IPS DF 19.7 (cell line): Measurements from ENCODE around the gene CMBL.
"Not testable (repeated sequence)": the region's sequence is repeated elsewhere in the genome, so short reads cannot be mapped to it uniquely, and the experiment has no call there.

Experiments used
- DNase-seq: peaks from one replicate; pipeline ENCODE4 v3.0.0-alpha.2; 2013; ENCODE audit warnings: low read depth, low spot score

CMBL gene

GRCh38 chr5:10285362-10285761 lies 22.3 kb downstream of the CMBL start:
- DNase-seq: not testable (repeated sequence)

DNA sequence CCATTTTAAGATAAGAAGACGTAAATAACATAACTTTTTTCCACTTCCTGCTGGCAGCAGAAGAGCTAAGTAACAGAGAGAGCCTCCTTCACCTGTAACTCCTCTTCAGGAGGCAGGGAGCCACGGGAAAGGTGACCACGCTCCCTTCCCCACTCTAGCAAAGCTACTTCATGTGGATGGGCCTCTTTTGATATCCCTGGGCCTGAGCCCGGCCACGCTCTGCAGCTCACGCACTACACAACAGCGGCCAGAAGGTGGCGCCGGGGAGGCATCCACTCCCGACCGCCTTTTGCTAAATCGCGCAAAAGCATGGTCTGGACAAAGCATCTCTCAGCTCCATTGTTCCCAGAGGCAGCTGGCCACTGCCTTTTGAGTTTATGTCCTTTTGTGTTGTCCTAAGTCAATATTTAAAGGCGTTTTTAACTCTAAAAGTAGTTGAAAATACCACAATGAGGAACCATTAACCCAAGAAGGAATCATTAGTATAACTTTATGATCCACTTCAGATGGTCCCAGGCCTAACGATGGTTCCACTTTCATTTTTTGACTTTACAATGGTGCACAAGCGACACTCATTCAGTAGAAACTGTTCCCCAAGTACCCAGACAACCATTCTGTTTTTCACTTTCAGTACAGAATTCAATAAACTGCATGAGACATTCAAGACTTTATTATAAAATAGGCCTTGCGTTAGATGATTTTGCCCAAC lies 23.6 kb downstream of the CMBL start:
- no peak for DNase-seq

DNA sequence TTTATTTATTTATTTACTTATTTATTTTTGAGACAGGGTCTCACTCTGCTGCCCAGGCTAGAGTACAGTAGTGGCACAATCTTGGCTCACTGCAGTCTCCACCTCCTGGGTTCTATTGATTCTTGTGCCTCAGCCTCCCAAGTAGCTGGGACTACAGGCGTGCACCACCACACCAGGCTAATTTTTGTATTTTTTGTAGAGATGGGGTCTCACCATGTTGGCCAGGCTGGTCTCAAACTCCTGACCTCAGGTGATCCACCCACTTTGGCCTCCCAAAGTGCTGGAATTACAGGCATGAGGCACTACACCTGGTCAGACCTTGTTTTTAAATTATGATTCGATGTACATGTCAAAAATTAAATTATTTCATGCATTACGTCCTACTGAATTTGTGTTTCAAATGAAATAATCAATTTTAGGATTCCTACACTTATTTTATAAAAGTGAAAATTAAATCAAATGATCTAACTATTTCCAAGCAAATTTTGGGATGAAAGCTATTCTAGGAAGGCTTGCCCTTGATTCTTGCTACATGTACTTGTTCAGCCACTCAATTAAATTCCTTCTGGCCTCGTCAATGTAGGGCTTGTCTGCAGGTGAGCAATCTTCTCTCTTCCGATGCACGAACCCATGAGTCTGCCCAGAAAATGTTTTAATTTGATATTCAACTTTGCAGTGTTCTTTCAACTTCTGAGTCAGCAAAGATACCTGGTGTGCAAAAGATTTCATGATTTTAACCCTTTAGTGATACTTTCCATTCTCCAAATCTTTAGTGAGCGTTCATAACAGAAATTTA lies 27.6 kb downstream of the CMBL start:
- no peak for DNase-seq

DNA sequence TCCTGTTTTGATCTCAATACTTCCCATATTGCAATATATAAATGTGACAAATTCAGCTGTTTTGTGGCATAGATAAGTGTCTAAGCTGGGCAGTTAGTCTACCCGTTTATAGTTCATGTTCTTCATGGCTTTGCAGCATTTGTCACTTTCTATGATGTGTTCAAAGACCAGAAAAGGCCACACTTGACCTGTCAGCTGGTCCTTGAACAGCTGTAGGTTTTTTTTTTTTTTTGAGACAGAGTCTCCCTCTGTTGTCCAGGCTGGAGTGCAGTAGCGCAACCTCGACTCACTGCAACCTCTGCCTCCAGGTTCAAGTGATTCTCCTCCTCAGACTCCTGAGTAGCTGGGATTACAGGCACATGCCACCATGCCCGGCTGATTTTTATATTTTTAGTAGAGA lies 28.4 kb downstream of the CMBL start:
- no peak for DNase-seq

DNA sequence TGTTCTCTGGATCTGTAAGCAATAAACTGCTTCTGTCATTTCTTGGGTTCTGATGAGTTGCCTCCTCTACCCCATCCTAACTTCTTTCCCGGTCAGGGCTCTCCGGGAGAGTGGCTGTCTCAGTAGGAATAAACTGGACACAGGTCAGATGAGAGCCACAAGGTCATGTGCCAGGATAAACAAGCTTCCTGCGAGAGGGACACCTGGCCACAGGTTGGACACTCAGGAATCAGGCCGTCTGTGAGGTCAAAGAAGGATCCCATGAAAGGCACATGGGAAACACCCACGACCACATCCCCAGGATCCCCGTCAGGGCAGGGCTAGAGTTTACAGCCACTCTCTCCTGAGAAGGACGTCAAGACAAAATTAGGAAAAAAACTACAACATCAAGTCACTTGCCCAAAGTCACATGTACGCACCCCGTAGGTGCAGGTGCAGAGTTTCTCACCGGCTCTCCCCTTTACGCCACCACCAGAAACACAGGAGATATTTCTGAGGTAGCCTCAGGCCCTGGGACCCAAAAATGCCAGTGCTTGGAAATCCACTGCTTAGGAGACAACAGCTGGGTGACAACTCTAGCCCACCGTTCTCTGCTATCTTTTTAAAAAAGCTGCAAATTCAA lies 28.9 kb downstream of the CMBL start:
- DNase-seq: no peak

GRCh38 chr5:10277773-10278630 lies 29.7 kb downstream of the CMBL start:
- no peak for DNase-seq

DNA sequence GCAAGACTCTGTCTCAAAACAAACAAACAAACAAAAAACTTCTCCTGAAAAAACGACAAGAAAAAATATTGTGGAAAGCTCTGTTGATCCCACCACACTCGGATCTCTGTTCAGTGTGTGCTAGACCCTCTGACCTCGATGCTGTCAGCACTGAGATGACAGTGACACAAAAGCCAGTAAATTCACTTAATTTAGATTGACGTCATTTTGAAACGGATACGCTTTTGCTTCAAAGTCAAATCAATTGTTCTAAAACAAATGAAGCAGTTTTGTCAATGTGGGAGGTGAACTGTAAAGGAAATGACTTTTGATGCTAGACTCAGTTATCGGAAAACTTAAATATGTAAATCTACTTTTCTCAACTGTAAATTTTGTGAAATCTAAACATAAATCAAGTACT lies 31.0 kb downstream of the CMBL start:
- DNase-seq: no peak

- DNase-seq: no peak
These were observed 31.7 kb downstream of the CMBL start for GRCh38 chr5:10275991-10276390.

GRCh38 chr5:10275460-10275859 lies 32.2 kb downstream of the CMBL start:
- DNase-seq: no peak

DNA sequence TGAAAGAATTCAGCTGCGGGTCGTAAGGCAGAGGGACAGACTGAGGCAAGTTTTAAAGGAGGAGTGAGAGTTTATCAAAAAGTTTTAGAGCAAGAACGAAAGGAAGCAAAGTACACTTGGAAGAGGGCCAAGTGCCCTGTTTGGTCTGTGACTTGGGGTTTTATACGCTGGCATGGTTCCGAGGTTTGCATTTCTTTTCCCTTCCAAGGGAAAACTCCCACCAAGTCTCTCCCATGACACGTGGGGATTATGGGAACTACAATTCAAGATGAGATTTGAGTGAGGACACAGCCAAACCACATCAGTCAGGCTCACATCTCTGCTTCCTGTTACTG lies 34.9 kb downstream of the CMBL start:
- not testable (repeated sequence) for DNase-seq

GRCh38 chr5:10272053-10272874 lies 35.4 kb downstream of the CMBL start:
- DNase-seq: no peak

DNA sequence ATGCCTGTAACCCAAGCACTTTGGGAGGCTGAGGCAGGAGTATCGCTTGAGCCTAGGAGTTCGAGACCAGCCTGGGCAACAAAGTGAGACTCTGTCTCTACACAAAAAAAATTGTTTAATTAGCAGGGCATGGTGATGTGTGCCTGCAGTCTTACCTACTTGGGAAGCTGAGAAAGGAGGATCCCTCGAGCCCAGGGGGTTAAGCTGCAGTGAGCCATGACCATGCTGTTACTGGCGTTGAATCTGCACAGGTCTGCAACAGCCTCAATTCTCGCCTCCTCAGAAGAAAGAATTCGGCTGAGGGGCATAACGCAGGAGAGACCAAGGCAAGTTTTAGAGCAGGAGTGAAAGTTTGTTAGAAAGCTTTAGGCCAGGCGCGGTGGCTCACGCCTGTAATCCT lies 39.6 kb downstream of the CMBL start:
- DNase-seq: no peak

- DNase-seq: no peak
These were observed 40.9 kb downstream of the CMBL start for GRCh38 chr5:10266839-10267238.

- DNase-seq: no peak
These were observed 41.6 kb downstream of the CMBL start for GRCh38 chr5:10266137-10266536.

DNA sequence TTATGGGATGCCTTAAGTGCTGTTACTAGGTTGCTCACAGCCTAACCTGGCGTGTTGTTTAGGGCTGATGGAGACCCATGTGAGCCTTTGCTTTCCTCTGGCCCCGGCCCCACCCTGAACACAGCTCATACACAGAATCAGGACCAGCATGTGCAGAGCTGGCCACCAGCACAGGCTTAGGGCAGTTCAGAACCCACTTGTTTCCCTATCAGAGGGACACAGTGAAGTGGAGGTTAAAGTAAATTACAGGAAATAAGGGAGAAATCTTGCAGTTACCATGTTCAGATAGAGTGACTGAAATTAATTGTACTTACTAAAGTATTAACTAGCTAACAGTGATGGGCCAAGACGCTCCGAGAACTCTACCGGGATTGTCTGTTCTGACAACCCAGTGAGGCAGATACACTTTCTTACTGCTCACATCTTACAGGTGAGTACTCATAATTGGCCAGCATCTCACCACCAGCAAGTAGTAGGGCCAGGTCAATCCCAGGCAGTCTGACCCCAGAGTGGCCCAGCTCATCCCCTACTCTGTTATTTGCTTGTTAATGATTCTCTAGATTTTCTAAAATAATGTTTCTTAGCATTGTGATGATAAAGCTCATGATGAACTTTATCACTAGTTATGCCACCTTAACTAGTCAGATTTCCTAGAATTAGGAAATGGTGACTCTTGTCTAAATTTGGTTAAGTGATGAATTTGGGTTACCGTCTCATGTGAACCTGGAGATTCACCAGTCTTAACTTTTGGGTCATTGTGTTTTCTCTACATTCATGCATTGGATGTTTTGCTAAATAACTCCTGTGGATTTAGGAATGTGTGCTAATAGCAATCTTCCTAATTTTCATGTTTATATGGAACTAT lies 42.2 kb downstream of the CMBL start:
- no peak for DNase-seq

GRCh38 chr5:10264604-10265003 lies 43.1 kb downstream of the CMBL start:
- DNase-seq: no peak

DNA sequence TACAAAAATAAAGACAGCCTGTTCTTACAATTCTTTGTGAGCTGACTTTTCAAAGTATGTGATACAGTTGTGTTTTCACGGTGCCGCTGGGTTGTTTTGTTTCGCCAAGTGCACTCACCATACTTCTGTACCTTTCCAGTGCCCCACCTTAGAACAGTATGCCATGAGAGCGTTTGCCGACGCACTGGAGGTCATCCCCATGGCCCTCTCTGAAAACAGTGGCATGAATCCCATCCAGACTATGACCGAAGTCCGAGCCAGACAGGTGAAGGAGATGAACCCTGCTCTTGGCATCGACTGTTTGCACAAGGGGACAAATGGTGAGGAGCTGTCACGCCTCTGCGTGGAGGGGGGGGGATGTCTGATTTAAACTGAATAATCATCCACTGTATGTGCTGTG lies 44.7 kb downstream of the CMBL start:
- no peak for DNase-seq

DNA sequence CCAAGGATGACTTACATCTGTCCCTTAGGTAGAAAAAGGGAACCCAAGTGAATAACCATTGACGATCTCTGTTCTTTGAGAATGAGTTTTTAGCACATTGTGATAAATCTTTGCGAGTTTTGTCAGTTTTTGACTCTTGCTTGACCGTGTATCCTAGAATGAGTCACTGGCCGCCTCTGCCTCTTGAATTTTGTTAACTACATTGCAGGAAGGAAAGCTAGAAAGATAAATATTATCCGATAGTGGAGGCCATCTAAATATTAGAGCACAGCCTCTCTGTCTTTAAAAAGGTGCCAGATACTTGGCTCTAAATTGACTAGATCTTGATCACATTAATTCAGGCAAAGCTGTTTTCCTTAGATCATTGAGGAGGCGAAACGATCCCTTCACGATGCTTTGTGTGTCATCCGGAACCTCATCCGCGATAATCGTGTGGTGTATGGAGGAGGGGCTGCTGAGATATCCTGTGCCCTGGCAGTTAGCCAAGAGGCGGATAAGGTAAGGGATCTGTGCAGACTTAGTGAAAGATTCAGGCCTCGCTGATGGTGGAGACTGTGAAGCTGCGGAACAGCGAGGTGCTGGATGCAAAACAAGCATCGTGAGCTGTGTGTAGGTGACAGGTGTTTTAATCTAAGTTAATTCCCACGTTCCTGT lies 45.5 kb downstream of the CMBL start:
- no peak for DNase-seq

GRCh38 chr5:10261065-10261464 lies 46.6 kb downstream of the CMBL start:
- DNase-seq: no peak

DNA sequence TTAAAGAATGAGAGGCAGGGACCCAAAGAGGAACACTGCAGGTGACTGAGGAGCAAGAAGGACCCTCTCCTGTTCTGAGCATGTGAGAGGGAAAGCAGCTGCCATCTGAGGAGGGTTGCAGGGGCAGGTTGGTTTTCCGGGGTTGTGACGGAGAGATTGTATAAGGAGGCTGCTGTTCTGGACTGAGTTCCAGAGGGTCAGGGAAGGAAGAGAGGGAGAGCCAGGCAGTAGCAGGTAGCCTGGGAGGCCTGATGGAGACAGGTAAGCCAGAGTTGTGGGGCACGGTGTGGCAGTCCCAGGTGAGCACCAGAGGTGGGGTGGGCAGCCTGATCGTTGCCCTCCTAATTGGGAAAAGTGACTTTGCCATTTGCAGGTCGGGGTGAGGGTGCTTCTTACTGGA lies 47.8 kb downstream of the CMBL start:
- no peak for DNase-seq
